CD14-positive monocyte (primary cell): Measurements from ENCODE around the gene NT5C1A. TPM values are rescaled to one million over a fixed set of nuclear protein-coding genes. Genes with fewer than 3 reads are reported as not detected.

Experiments
- DNase-seq, 3 donors: peaks; one replicate each; pipeline ENCODE4 v3.0.0-alpha.2; 2011 to 2022
- H2AFZ ChIP-seq: 2 replicates; pipeline ENCODE4 v1.6.0; 2012; ENCODE audit warnings: mild to moderate bottlenecking, low read depth, low read length, inconsistent platforms; ENCODE audit not compliant: insufficient read depth, poor library complexity, severe bottlenecking
- H3K27ac ChIP-seq, 2 donors: 1 replicate in 1 of 2; 2 replicates in 1 of 2; pipeline ENCODE4 v1.5.1; 2012 to 2013; ENCODE audit warnings: low read length in 2 of 2, control low read depth in 1 of 2, inconsistent platforms in 1 of 2, low read depth in 1 of 2, mild to moderate bottlenecking in 1 of 2
- H3K27me3 ChIP-seq, 2 donors: one replicate each; pipeline versions ENCODE4 v1.6.0 to v1.6.1; 2011 to 2013; ENCODE audit warnings: low read length in 2 of 2; ENCODE audit not compliant: control insufficient read depth in 2 of 2, insufficient read depth in 2 of 2
- H3K36me3 ChIP-seq, 2 donors: replicated peaks in 1 of 2; 1 replicate in 1 of 2; 2 replicates in 1 of 2; pipeline versions ENCODE4 v1.5.1 to v1.6.1; 2012 to 2013; ENCODE audit warnings: low read length in 2 of 2, control low read depth in 1 of 2, inconsistent platforms in 1 of 2, mild to moderate bottlenecking in 1 of 2; ENCODE audit not compliant: insufficient read depth in 2 of 2, control insufficient read depth in 1 of 2
- H3K4me1 ChIP-seq, 2 donors: 1 replicate in 1 of 2; 2 replicates in 1 of 2; pipeline versions ENCODE4 v1.5.1 to v1.6.1; 2012 to 2013; ENCODE audit warnings: low read length in 2 of 2, control low read depth in 1 of 2, inconsistent platforms in 1 of 2, mild to moderate bottlenecking in 1 of 2, moderate library complexity in 1 of 2; ENCODE audit not compliant: insufficient read depth in 2 of 2, control insufficient read depth in 1 of 2
- H3K4me2 ChIP-seq: replicated peaks from 2 replicates; pipeline ENCODE3; 2012; ENCODE audit warnings: low read length, moderate library complexity, mild to moderate bottlenecking; ENCODE audit not compliant: poor library complexity, severe bottlenecking; ENCODE audit errors: extremely low read depth
- H3K4me3 ChIP-seq, 3 experiments: fragments of 200-600 bp in 1 of 3; sonication (generic) in 1 of 3; replicated peaks in 1 of 3; 1 replicate in 2 of 3; 2 replicates in 1 of 3; pipeline ENCODE4 v1.5.1; 2011 to 2013; ENCODE audit warnings: low read length in 3 of 3, mild to moderate bottlenecking in 3 of 3, control low read depth in 2 of 3, low read depth in 2 of 3, inconsistent platforms in 1 of 3, moderate library complexity in 1 of 3
- H3K79me2 ChIP-seq: 2 replicates; pipeline ENCODE4 v1.6.0; 2012; ENCODE audit warnings: mild to moderate bottlenecking, control low read depth, inconsistent platforms, low read length, moderate library complexity; ENCODE audit not compliant: insufficient read depth
- H3K9ac ChIP-seq: 2 replicates; pipeline ENCODE4 v1.6.0; 2017; ENCODE audit warnings: low read length, mild to moderate bottlenecking; ENCODE audit not compliant: insufficient read depth, poor library complexity, severe bottlenecking
- H3K9me3 ChIP-seq, 2 donors: replicated peaks in 1 of 2; 1 replicate in 1 of 2; 2 replicates in 1 of 2; pipeline versions ENCODE4 v1.5.1 to v1.6.1; 2012 to 2013; ENCODE audit warnings: low read length in 2 of 2, control low read depth in 1 of 2; ENCODE audit not compliant: control insufficient read depth in 1 of 2, insufficient read depth in 1 of 2
- H4K20me1 ChIP-seq: 2 replicates; pipeline ENCODE4 v1.6.0; 2012; ENCODE audit warnings: mild to moderate bottlenecking, low read length, control low read depth, moderate library complexity; ENCODE audit not compliant: insufficient read depth
- H3K27ac Mint-ChIP-seq, 7 donors: one replicate each; pipeline ENCODE4 v1.8.0; 2020; ENCODE audit warnings: mild to moderate bottlenecking in 7 of 7, mixed read lengths in 7 of 7, moderate library complexity in 6 of 7, inconsistent platforms in 2 of 7
- H3K27me3 Mint-ChIP-seq, 3 donors: one replicate each; pipeline ENCODE4 v1.8.0; 2021 to 2022; ENCODE audit warnings: low read depth in 3 of 3, mild to moderate bottlenecking in 3 of 3, mixed read lengths in 3 of 3, moderate library complexity in 3 of 3, inconsistent platforms in 1 of 3
- H3K36me3 Mint-ChIP-seq, 2 donors: one replicate each; pipeline ENCODE4 v1.8.0; 2020; ENCODE audit warnings: mixed read lengths in 2 of 2, inconsistent platforms in 1 of 2, mild to moderate bottlenecking in 1 of 2
- H3K4me1 Mint-ChIP-seq: one replicate; pipeline ENCODE4 v1.8.0; 2020; ENCODE audit warnings: mild to moderate bottlenecking, mixed read lengths
- H3K4me3 Mint-ChIP-seq, 2 donors: one replicate each; pipeline ENCODE4 v1.8.0; 2020; ENCODE audit warnings: mild to moderate bottlenecking in 2 of 2, mixed read lengths in 2 of 2, moderate library complexity in 1 of 2
- H3K9me3 Mint-ChIP-seq, 7 donors: one replicate each; pipeline ENCODE4 v1.8.0; 2020 to 2022; ENCODE audit warnings: mixed read lengths in 7 of 7, mild to moderate bottlenecking in 6 of 7, moderate library complexity in 6 of 7, inconsistent platforms in 2 of 7
- WGBS: methylation state at CpG from one replicate; pipeline ENCODE4 v1.1.5; 2013; ENCODE audit warnings: missing lambda C conversion rate; ENCODE audit not compliant: insufficient coverage; 5-methylcytosine and 5-hydroxymethylcytosine counted together
- intact Hi-C, 2 donors: fragments of 100-400 bp; cut with micrococcal nuclease; formaldehyde crosslinking; loops; one replicate each; pipeline versions ENCODE4 v1.15.0 to v1.15.1; 2023
- polyA plus RNA-seq, 3 donors: library from polyadenylated mRNA; depleted of rRNA in 1 of 3; unstranded in 2 of 3; stranded (reverse) in 1 of 3; fragments of 300-500 nt in 2 of 3; fragments of >200 nt in 1 of 3; fragmentation: Illumina TruSeq in 2 of 3; gene quantifications; 1 replicate in 2 of 3; 2 replicates in 1 of 3; pipeline ENCODE4 v1.2.3, GENCODE V29; 2012 to 2021
- TF ChIP-seq, protein P1 (sequence below): fragments of 200-600 bp; IDR thresholded peaks from one replicate; pipeline ENCODE4 v1.8.0; 2022; ENCODE audit warnings: antibody characterized with exemption, mild to moderate bottlenecking

Gene NT5C1A
- polyA plus RNA-seq, 3 donors: not detected

DNA sequence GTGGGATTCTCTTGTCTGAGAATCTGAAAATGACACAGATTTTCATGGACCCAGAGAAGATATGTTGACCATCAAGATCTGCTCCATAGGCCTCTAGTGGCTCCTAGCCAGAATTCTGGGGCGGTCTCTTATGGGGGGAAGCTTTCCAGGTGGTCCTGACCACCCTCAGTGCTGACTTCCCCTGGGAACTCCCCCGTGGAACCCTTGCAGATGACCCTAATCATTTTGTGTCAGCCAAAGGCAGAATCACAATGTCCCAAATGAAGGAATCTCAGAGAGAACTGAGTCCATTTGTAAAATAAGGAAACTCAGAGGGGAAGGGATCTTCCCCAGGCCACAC, 36.1 kb downstream of the NT5C1A start:
- H3K4me1 ChIP-seq: peaks cover 3 to 15% of the 10 kb centered on the region in 2 donors
- H3K27ac Mint-ChIP-seq: no peak overlapping the region
- no peak overlapping the region for H3K4me3 Mint-ChIP-seq
- no peak overlapping the region for H2AFZ ChIP-seq
- H3K36me3 Mint-ChIP-seq: no peaks in the 10 kb centered on the region
- no peak overlapping the region for H3K4me3 ChIP-seq
- no peak overlapping the region for H3K9ac ChIP-seq
- DNase-seq: no peak
- H3K9me3 Mint-ChIP-seq: no peaks in the 10 kb centered on the region
- H3K4me2 ChIP-seq: no peak overlapping the region
- H3K27me3 ChIP-seq: peaks cover 8 to 13% of the 10 kb centered on the region in 2 donors
- H3K4me1 Mint-ChIP-seq: peaks cover 5% of the 10 kb centered on the region
- no peaks in the 10 kb centered on the region for H4K20me1 ChIP-seq
- TF ChIP-seq, protein P1, sequence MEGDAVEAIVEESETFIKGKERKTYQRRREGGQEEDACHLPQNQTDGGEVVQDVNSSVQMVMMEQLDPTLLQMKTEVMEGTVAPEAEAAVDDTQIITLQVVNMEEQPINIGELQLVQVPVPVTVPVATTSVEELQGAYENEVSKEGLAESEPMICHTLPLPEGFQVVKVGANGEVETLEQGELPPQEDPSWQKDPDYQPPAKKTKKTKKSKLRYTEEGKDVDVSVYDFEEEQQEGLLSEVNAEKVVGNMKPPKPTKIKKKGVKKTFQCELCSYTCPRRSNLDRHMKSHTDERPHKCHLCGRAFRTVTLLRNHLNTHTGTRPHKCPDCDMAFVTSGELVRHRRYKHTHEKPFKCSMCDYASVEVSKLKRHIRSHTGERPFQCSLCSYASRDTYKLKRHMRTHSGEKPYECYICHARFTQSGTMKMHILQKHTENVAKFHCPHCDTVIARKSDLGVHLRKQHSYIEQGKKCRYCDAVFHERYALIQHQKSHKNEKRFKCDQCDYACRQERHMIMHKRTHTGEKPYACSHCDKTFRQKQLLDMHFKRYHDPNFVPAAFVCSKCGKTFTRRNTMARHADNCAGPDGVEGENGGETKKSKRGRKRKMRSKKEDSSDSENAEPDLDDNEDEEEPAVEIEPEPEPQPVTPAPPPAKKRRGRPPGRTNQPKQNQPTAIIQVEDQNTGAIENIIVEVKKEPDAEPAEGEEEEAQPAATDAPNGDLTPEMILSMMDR: no peak
- peaks cover 6 to 28% (median 18%) of the 10 kb centered on the region in 3 donors for H3K27me3 Mint-ChIP-seq
- no peaks in the 10 kb centered on the region for H3K36me3 ChIP-seq
- WGBS: 100% methylated on average over 2 of the region's 2 CpGs
- H3K9me3 ChIP-seq: no peaks in the 10 kb centered on the region
- intact Hi-C loops: no loop called here
- no peaks in the 10 kb centered on the region for H3K79me2 ChIP-seq
- H3K27ac ChIP-seq: no peak overlapping the region

DNA sequence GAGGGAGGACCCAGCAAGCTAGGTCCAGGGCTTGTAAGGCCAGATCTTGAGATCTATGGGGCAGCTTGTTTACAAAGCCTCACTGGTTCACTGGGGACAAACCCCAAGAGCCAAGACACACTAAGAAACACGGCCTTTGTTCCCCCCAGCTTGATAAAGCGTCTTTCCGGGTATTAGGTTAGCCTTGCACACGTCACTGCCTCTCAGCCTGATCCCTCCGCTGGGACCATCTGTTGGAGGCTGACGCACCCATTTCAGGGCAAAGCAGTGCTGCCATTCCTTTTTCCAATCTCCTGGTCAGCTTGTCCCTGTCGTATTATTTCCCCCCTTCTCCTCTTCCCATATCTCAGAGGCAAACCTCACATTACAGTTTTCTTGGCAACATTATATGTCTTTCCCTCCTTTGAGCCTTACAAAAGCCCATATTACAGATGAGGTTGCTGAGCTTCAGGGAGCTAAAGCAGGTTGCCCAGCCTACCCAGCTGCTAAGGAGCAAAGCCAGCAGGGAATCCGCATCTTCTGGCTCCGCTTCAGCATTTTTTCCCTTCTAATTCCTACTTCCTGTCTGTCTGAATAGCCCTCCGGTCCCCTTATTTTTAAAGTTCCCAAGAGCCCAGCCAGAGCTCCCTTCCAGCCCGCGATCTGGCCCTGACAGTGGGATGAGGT, 36.6 kb downstream of the NT5C1A start:
- Mint-ChIP-seq H3K4me1 (peaks cover 5% of the 10 kb centered on the region), H3K4me3 (no peak overlapping the region), H3K27me3 (peaks cover 6 to 25% (median 18%) of the 10 kb centered on the region in 3 donors), H3K36me3 (no peaks in the 10 kb centered on the region), H3K9me3 (no peaks in the 10 kb centered on the region), H3K27ac (no peak overlapping the region)
- DNase-seq: no peak
- Histone ChIP-seq H2AFZ (no peak overlapping the region), H3K9ac (no peak overlapping the region), H3K4me1 (peaks cover 3 to 15% of the 10 kb centered on the region in 2 donors), H3K27me3 (peaks cover 8 to 13% of the 10 kb centered on the region in 2 donors), H3K27ac (no peak overlapping the region), H3K4me3 (no peak overlapping the region), H3K4me2 (no peak overlapping the region), H3K9me3 (no peaks in the 10 kb centered on the region), H3K79me2 (no peaks in the 10 kb centered on the region), H3K36me3 (no peaks in the 10 kb centered on the region), H4K20me1 (no peaks in the 10 kb centered on the region)
- TF ChIP-seq, protein P1: no peak
- WGBS: 97% methylated on average over 7 of the region's 12 CpGs
- intact Hi-C loops: no loop called here
